H1 (cell line): ENCODE measurements around the gene HTR2B. TPM values are rescaled to one million over a fixed set of nuclear protein-coding genes. Genes with fewer than 3 reads are reported as not detected.

Experiments used
- CTCF ChIA-PET: fragments of 300-600 bp; sonication (Branson Sonifier 250); formaldehyde crosslinking; loops from one replicate; lab custom pipeline; 2021; ENCODE audit not compliant: partially characterized antibody; lab: Charles Lee
- POLR2A ChIA-PET: fragments of 300-600 bp; sonication (Branson Sonifier 250); formaldehyde crosslinking; loops from one replicate; lab custom pipeline; 2021; ENCODE audit warnings: inconsistent platforms; ENCODE audit not compliant: partially characterized antibody; lab: Charles Lee
- DNase-seq, 2 experiments: peaks; one replicate each; pipeline versions ENCODE4 v3.0.0 to v3.0.0-alpha.2; 2010 to 2022; ENCODE audit warnings: low spot score in 2 of 2, low read depth in 1 of 2, mixed read lengths in 1 of 2
- FAIRE-seq: peaks from 2 replicates; lab custom pipeline; 2011; peaks lifted over from hg19 to GRCh38; lab: Jason Lieb, UNC
- H2AFZ ChIP-seq: 2 replicates; pipeline ENCODE4 v1.8.1; 2012; ENCODE audit warnings: low read length, inconsistent platforms
- H2AK5ac ChIP-seq: 2 replicates; pipeline ENCODE4 v1.6.1; 2013; ENCODE audit warnings: low read depth, low read length
- H2BK120ac ChIP-seq: replicated peaks from 2 replicates; pipeline ENCODE3; 2013; ENCODE audit warnings: low read depth, low read length, inconsistent platforms
- H2BK12ac ChIP-seq: 2 replicates; pipeline ENCODE4 v1.6.1; 2013; ENCODE audit warnings: low read depth, low read length
- H2BK15ac ChIP-seq: 2 replicates; pipeline ENCODE4 v1.6.1; 2013; ENCODE audit warnings: low read length
- H2BK20ac ChIP-seq: 2 replicates; pipeline ENCODE4 v1.6.1; 2013; ENCODE audit warnings: low read length
- H2BK5ac ChIP-seq: 2 replicates; pipeline ENCODE4 v1.6.1; 2013; ENCODE audit warnings: low read depth, low read length
- H3K14ac ChIP-seq: 2 replicates; pipeline ENCODE4 v1.6.1; 2013; ENCODE audit warnings: inconsistent platforms; ENCODE audit not compliant: insufficient read length
- H3K18ac ChIP-seq: 2 replicates; pipeline ENCODE4 v1.6.1; 2013; ENCODE audit warnings: low read length; ENCODE audit errors: extremely low read depth
- H3K23ac ChIP-seq: 2 replicates; pipeline ENCODE4 v1.6.1; 2013; ENCODE audit warnings: inconsistent platforms; ENCODE audit not compliant: insufficient read length
- H3K23me2 ChIP-seq: 2 replicates; pipeline ENCODE4 v1.6.1; 2013; ENCODE audit warnings: low read depth, low read length
- H3K27ac ChIP-seq: 2 replicates; pipeline ENCODE4 v1.6.1; 2011; ENCODE audit warnings: low read depth, low read length, inconsistent platforms
- H3K27me3 ChIP-seq, 4 experiments: replicated peaks in 1 of 4; 1 replicate in 1 of 4; 2 replicates in 3 of 4; pipeline versions ENCODE4 v1.6.1 to v1.8.1; 2011 to 2013; ENCODE audit warnings: low read length in 3 of 4, mild to moderate bottlenecking in 3 of 4, inconsistent platforms in 2 of 4, mixed read lengths in 2 of 4, moderate library complexity in 1 of 4; ENCODE audit not compliant: control insufficient read depth in 3 of 4, insufficient read depth in 3 of 4; ENCODE audit errors: extremely low read depth in 1 of 4
- H3K36me3 ChIP-seq, 4 experiments: 2 replicates each; pipeline versions ENCODE4 v1.6.1 to v1.8.1; 2011 to 2013; ENCODE audit warnings: mild to moderate bottlenecking in 4 of 4, low read length in 3 of 4, moderate library complexity in 2 of 4, control low read depth in 1 of 4, inconsistent platforms in 1 of 4; ENCODE audit not compliant: insufficient read depth in 4 of 4, control insufficient read depth in 2 of 4
- H3K4ac ChIP-seq: replicated peaks from 2 replicates; pipeline ENCODE3; 2013; ENCODE audit warnings: low read length, low read depth, mixed read lengths, inconsistent platforms; ENCODE audit not compliant: insufficient read length
- H3K4me1 ChIP-seq, 4 experiments: replicated peaks in 1 of 4; 1 replicate in 1 of 4; 2 replicates in 3 of 4; pipeline versions ENCODE4 v1.6.1 to v1.8.1; 2011 to 2013; ENCODE audit warnings: low read length in 3 of 4, inconsistent platforms in 2 of 4, mixed read lengths in 1 of 4; ENCODE audit not compliant: insufficient read depth in 4 of 4, control insufficient read depth in 3 of 4
- H3K4me2 ChIP-seq, 2 experiments: 2 replicates each; pipeline versions ENCODE4 v1.6.1 to v1.8.1; 2011 to 2013; ENCODE audit warnings: low read depth in 2 of 2, low read length in 2 of 2, control low read depth in 1 of 2, inconsistent platforms in 1 of 2, mild to moderate bottlenecking in 1 of 2; ENCODE audit not compliant: insufficient read depth in 1 of 2
- H3K4me3 ChIP-seq, 4 experiments: fragments of 200-600, 300-600 bp in 1 of 4; sonication (generic), shearing (Covaris generic), sonication (Bioruptor Twin) in 1 of 4; 2 replicates each; pipeline versions ENCODE4 v1.5.1 to v1.8.1; 2011 to 2016; ENCODE audit warnings: low read length in 4 of 4, low read depth in 3 of 4, control low read depth in 2 of 4, inconsistent platforms in 2 of 4, mild to moderate bottlenecking in 2 of 4, mixed read lengths in 1 of 4, moderate library complexity in 1 of 4; ENCODE audit not compliant: insufficient read depth in 2 of 4; ENCODE audit errors: extremely low read depth in 1 of 4
- H3K56ac ChIP-seq: replicated peaks from 2 replicates; pipeline ENCODE3; 2013; ENCODE audit warnings: low read depth, mild to moderate bottlenecking, mixed read lengths, low read length, inconsistent platforms; ENCODE audit not compliant: insufficient read length
- H3K79me1 ChIP-seq: 2 replicates; pipeline ENCODE4 v1.6.1; 2013; ENCODE audit warnings: low read depth, low read length, control low read depth
- H3K79me2 ChIP-seq, 2 experiments: 2 replicates each; pipeline versions ENCODE4 v1.6.1 to v1.8.1; 2012 to 2013; ENCODE audit warnings: low read length in 2 of 2, mild to moderate bottlenecking in 2 of 2, inconsistent platforms in 1 of 2; ENCODE audit not compliant: insufficient read depth in 2 of 2, control insufficient read depth in 1 of 2
- H3K9ac ChIP-seq, 4 experiments: replicated peaks in 1 of 4; 1 replicate in 1 of 4; 2 replicates in 3 of 4; pipeline versions ENCODE4 v1.6.1 to v1.8.1; 2011 to 2013; ENCODE audit warnings: low read depth in 3 of 4, low read length in 3 of 4, control low read depth in 2 of 4, mild to moderate bottlenecking in 2 of 4, moderate library complexity in 2 of 4, inconsistent platforms in 1 of 4; ENCODE audit errors: extremely low read depth in 1 of 4
- H3K9me3 ChIP-seq, 2 experiments: 2 replicates each; pipeline versions ENCODE4 v1.6.1 to v1.8.1; 2012 to 2013; ENCODE audit warnings: mild to moderate bottlenecking in 2 of 2, moderate library complexity in 2 of 2, control low read depth in 1 of 2, inconsistent platforms in 1 of 2, low read depth in 1 of 2, low read length in 1 of 2, mixed read lengths in 1 of 2; ENCODE audit not compliant: insufficient read depth in 2 of 2
- H4K20me1 ChIP-seq, 2 experiments: replicated peaks in 1 of 2; 2 replicates each; pipeline versions ENCODE3 to v1.8.1; 2011 to 2013; ENCODE audit warnings: inconsistent platforms in 2 of 2, low read length in 2 of 2, mild to moderate bottlenecking in 1 of 2; ENCODE audit not compliant: insufficient read depth in 2 of 2, control insufficient read depth in 1 of 2
- H4K5ac ChIP-seq: 2 replicates; pipeline ENCODE4 v1.6.1; 2013; ENCODE audit warnings: low read length, low read depth, mixed read lengths, inconsistent platforms; ENCODE audit not compliant: insufficient read length
- H4K8ac ChIP-seq: 2 replicates; pipeline ENCODE4 v1.8.0; 2013; ENCODE audit warnings: mild to moderate bottlenecking, moderate library complexity, low read length, inconsistent platforms; ENCODE audit not compliant: insufficient read depth; ENCODE audit errors: extremely low read depth
- H4K91ac ChIP-seq: replicated peaks from 2 replicates; pipeline ENCODE3; 2013; ENCODE audit warnings: low read length, mixed read lengths, inconsistent platforms; ENCODE audit not compliant: insufficient read length
- BRCA1 ChIP-seq: IDR thresholded peaks from 2 replicates; pipeline ENCODE4 v1.6.1; 2012; ENCODE audit warnings: low read depth, low read length, improper control_type of control experiment
- CHD2 ChIP-seq: IDR thresholded peaks from 2 replicates; pipeline ENCODE4 v1.6.1; 2012; ENCODE audit warnings: low read length, improper control_type of control experiment
- CREB1 ChIP-seq: IDR thresholded peaks from 2 replicates; pipeline ENCODE4 v1.6.1; 2012; ENCODE audit warnings: inconsistent platforms
- HDAC2 ChIP-seq, 2 experiments: fragments of 300-600 bp in 1 of 2; sonication (generic) in 1 of 2; IDR thresholded peaks; 2 replicates each; pipeline ENCODE4 v1.6.1; 2011 to 2012; ENCODE audit warnings: low read depth in 2 of 2, low read length in 2 of 2, mild to moderate bottlenecking in 2 of 2, moderate library complexity in 2 of 2, borderline replicate concordance in 1 of 2, inconsistent platforms in 1 of 2
- RXRA ChIP-seq: IDR thresholded peaks from 2 replicates; pipeline ENCODE4 v1.6.1; 2011; ENCODE audit warnings: low read depth, mild to moderate bottlenecking, low read length, moderate library complexity; ENCODE audit not compliant: insufficient read depth
- TCF12 ChIP-seq: IDR thresholded peaks from 2 replicates; pipeline ENCODE4 v1.6.1; 2011; ENCODE audit warnings: low read depth, mild to moderate bottlenecking, low read length
- WGBS, 2 experiments: shearing (Covaris generic) in 1 of 2; methylation state at CpG; one replicate each; pipeline versions ENCODE4 v1.1.6 to v1.1.7; 2013 to 2015; ENCODE audit warnings: low lambda C conversion rate in 2 of 2, mixed read lengths in 2 of 2, inconsistent platforms in 1 of 2, low coverage in 1 of 2, missing lambda C conversion rate in 1 of 2; ENCODE audit not compliant: insufficient replicate concordance in 2 of 2, insufficient coverage in 1 of 2, insufficient read length in 1 of 2; ENCODE audit errors: extremely low coverage in 1 of 2, missing lambda C conversion rate in 1 of 2; 5-methylcytosine and 5-hydroxymethylcytosine counted together
- polyA plus RNA-seq, 7 experiments: library from polyadenylated mRNA; depleted of rRNA in 3 of 7; stranded (reverse) in 5 of 7; unstranded in 2 of 7; fragments of >200 nt in 5 of 7; fragments of 200-250 nt in 2 of 7; gene quantifications; 1 replicate in 5 of 7; 2 replicates in 1 of 7; 4 replicates in 1 of 7; pipeline versions ENCODE4 v1.2.1 to v1.2.3, GENCODE V29; 2011 to 2013; ENCODE audit warnings: missing spikeins in 2 of 7, mixed read lengths in 2 of 7
- total RNA-seq: library from RNA; stranded (reverse); fragmentation: NEBNext Ultra II Directional; extraction: Animal tissue kit (Norgen Biotek cat#: 25700); gene quantifications from 2 replicates; pipeline ENCODE4 v1.2.1, GENCODE V29; 2021

The HTR2B gene
- total and polyA plus RNA-seq, 2 of the 8 experiments (the other 6 are each of a cell fraction or from before 2014, with no cell fraction given): not detected

DNA sequence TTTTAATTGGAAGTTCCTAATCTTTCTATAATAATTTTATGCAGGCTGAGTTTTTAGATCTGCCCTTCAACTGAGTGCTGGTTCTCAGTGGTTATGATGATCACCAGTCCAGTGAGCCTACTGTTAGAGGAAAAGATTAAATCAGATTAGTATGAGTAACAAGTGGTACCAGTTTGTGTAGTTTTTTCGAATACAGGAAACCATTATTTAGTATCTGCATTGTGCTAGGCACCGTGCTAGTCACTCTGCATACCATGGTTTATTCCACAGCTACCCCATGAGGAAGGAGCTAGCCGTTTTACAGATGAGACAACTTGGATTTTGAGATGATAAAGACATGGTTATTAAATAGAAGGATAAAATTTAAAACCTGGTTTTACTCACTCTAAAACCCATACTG is 62.1 kb downstream of the HTR2B start:
- no peak overlapping the region for H2BK15ac ChIP-seq
- no peak overlapping the region for H3K4ac ChIP-seq
- H2AFZ ChIP-seq: no peak overlapping the region
- no peak overlapping the region for H2BK120ac ChIP-seq
- H3K23me2 ChIP-seq: peaks cover 3% of the 10 kb centered on the region; the same call in 1 of the 2 replicates
- 92% methylated on average over 3 of the region's 3 CpGs; no CpG with 5 or more reads in 1 of the 2 experiments for WGBS, 2 experiments
- H3K18ac ChIP-seq: no peak overlapping the region
- no peak overlapping the region for H3K14ac ChIP-seq
- no peaks in the 10 kb centered on the region for H3K9me3 ChIP-seq
- no peak overlapping the region for H3K4me3 ChIP-seq
- peaks cover 0 to 6% (median under 1%) of the 10 kb centered on the region in 4 experiments; a peak in 4 of 7 replicates for H3K4me1 ChIP-seq
- H3K56ac ChIP-seq: no peak overlapping the region
- H3K9ac ChIP-seq: peak overlapping the region in 1 of 4 experiments; percentile 8; a peak in 1 of 7 replicates
- no peak overlapping the region for H2BK12ac ChIP-seq
- peaks cover 4 to 10% of the 10 kb centered on the region in 2 experiments for H4K20me1 ChIP-seq
- H4K5ac ChIP-seq: no peak overlapping the region
- peaks cover 18 to 50% (median 40%) of the 10 kb centered on the region in 4 experiments for H3K36me3 ChIP-seq
- no peaks in the 10 kb centered on the region for H3K27me3 ChIP-seq
- H2BK5ac ChIP-seq: no peak overlapping the region
- ChIA-PET POLR2A (no interaction called here), CTCF (interaction anchor here (0.9 kb wide), 1 partner anchor 72 kb away, joined by 3 read pairs; no protein-coding TSS in a partner anchor)
- no peaks in the 10 kb centered on the region; the same call in 1 of the 2 replicates for H3K79me1 ChIP-seq
- FAIRE-seq (no peak), DNase-seq (no peak)
- H2BK20ac ChIP-seq: no peak overlapping the region
- no peak overlapping the region for H3K23ac ChIP-seq
- H3K4me2 ChIP-seq: no peak overlapping the region
- no peak overlapping the region for H2AK5ac ChIP-seq
- no peak overlapping the region for H4K91ac ChIP-seq
- no peak overlapping the region for H4K8ac ChIP-seq
- TF ChIP-seq HDAC2 (IDR thresholded peaks at IDR 0.05; ENCODE audit: borderline replicate concordance in 1 of 2, low read depth in 2 of 2, low read length in 2 of 2) (no peak), BRCA1 (no peak), RXRA (no peak), CHD2 (no peak), TCF12 (no peak), CREB1 (no peak)
- peaks cover 18 to 38% of the 10 kb centered on the region in 2 experiments for H3K79me2 ChIP-seq
- no peak overlapping the region for H3K27ac ChIP-seq
